Left hindlimb (tissue), 1 donor: ENCODE data around the gene SIRPB2.

Experiments used
- DNase-seq: peaks from one replicate; pipeline ENCODE4 v3.0.0-alpha.2; 2018

Gene SIRPB2

GRCh38 chr20:1438361-1438760 lies 52.9 kb downstream of the SIRPB2 start:
- no peak for DNase-seq

- peak; percentile 56 for DNase-seq
Observed at GRCh38 chr20:1437235-1437904, 53.9 kb downstream of the SIRPB2 start.

- no peak for DNase-seq
Observed at GRCh38 chr20:1436263-1436662, 55.0 kb downstream of the SIRPB2 start.

GRCh38 chr20:1435337-1435699 lies 55.9 kb downstream of the SIRPB2 start:
- DNase-seq = no peak

- DNase-seq = no peak
Observed at GRCh38 chr20:1434571-1435336, 56.5 kb downstream of the SIRPB2 start.

- no peak for DNase-seq
Observed at GRCh38 chr20:1431158-1431557, 60.1 kb downstream of the SIRPB2 start.

- no peak for DNase-seq
Observed at GRCh38 chr20:1430004-1430451, 61.2 kb downstream of the SIRPB2 start.

GRCh38 chr20:1429143-1429728 lies 62.0 kb downstream of the SIRPB2 start:
- no peak for DNase-seq

GRCh38 chr20:1427457-1428054 lies 63.7 kb downstream of the SIRPB2 start:
- no peak for DNase-seq

GRCh38 chr20:1426231-1426849 lies 64.9 kb downstream of the SIRPB2 start:
- DNase-seq = no peak
